Measurements from ENCODE around the gene BTBD6.
"Not testable (repeated sequence)": the region's sequence is repeated elsewhere in the genome, so short reads cannot be mapped to it uniquely, and the experiment has no call there.

Gene BTBD6

DNA sequence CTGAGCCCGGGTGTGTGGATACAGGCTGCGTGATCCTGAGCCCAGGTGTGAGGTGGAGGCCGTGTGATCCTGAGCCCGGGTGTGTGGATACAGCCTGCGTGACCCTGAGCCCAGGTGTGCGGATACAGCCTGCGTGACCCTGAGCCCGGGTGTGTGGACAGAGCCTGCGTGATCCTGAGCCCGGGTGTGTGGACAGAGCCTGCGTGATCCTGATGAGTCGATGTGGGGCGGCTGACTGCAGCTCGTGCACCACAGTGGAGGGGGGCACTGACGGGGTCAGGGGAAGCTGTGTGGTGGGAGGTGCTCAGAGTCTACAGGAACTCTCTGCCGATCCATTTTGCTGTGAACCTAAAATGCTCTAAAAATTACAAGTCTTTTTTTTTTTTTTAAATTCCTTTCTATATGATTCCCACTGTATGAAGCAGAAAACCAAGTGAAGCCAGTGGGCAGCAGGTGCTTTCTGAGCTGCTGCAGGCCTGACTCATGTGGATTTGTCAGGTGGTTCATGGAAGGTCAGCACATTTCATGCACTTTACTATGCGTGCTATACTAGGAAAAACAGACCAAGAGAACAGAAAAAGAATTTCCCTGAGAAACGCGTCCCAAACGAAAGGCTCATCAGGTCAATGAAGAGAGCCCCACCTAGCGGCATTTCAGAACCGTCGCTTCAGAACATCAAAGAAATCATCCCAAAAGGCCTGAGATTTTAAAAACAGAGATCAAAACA lies 33.2 kb downstream of the BTBD6 start:
- H3K9me3 ChIP-seq (ENCODE audit: control insufficient read depth, insufficient read depth, low read length) = no peaks in the 10 kb centered on the region; the same call in 1 of the 2 replicates
- H3K9ac ChIP-seq (ENCODE audit: low read depth, low read length) = no peak overlapping the region
- H3K4me1 ChIP-seq (ENCODE audit: insufficient read depth, low read length) = no peaks in the 10 kb centered on the region; the same call in 1 of the 2 replicates
- H3K36me3 ChIP-seq (ENCODE audit: insufficient read depth, low read length) = no peaks in the 10 kb centered on the region

DNA sequence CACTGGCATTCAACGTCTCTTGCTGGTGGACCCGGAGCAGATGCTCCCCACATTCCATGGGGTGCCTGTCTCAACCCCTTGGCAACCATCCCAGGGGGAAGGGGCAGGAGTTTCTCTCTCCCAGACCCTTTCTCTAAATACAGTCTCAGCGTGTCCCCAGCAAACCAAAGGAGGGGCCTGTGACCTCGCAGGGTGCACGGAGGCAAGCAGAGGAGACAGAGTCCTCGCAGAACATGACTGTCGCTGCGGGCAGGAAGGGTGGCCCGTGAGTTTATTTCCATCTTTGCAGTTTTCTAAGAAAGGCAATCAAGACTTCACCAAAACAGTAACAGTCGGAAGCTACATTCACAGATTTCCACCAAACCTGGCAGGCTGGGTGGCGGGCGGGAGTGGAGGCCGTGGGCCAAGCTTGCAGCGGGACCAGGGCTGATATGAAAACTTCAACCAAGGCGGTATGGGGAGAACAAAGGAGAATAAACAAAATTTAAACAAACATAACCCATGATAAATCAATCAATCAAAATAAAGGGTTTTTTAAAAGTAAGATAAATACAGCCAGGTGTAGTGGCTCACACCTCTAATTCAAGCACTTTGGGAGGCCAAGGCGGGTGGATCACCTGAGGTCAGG lies 33.9 kb downstream of the BTBD6 start:
- no peak overlapping the region for H3K9ac ChIP-seq (ENCODE audit: low read depth, low read length)
- H3K36me3 ChIP-seq (ENCODE audit: insufficient read depth, low read length) = no peaks in the 10 kb centered on the region
- H3K4me1 ChIP-seq (ENCODE audit: insufficient read depth, low read length) = no peaks in the 10 kb centered on the region; the same call in 1 of the 2 replicates
- no peaks in the 10 kb centered on the region; the same call in 1 of the 2 replicates for H3K9me3 ChIP-seq (ENCODE audit: control insufficient read depth, insufficient read depth, low read length)

DNA sequence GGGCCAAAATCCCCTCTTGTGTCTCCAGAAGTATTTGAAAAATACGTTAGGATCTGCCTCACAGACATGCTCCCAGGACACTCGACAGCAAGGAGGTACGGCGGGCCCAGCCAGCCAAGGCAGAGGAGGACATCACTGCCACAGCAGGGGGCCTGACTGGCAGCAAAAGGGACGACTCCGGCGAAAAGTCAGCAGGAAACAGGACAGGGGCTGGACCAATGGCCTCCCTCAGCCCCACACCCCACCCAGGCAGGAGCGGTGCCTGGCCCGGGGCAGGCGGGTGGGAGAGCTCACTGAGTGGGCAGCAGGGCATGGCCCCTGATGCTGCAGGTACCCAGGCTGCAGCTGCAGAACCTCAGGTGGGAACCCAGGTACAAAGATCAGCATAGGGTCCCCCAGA lies 34.7 kb downstream of the BTBD6 start:
- no peaks in the 10 kb centered on the region for H3K36me3 ChIP-seq (ENCODE audit: insufficient read depth, low read length)
- no peak overlapping the region for H3K9ac ChIP-seq (ENCODE audit: low read depth, low read length)
- H3K9me3 ChIP-seq (ENCODE audit: control insufficient read depth, insufficient read depth, low read length) = no peaks in the 10 kb centered on the region; the same call in 1 of the 2 replicates
- H3K4me1 ChIP-seq (ENCODE audit: insufficient read depth, low read length) = no peaks in the 10 kb centered on the region; the same call in 1 of the 2 replicates

DNA sequence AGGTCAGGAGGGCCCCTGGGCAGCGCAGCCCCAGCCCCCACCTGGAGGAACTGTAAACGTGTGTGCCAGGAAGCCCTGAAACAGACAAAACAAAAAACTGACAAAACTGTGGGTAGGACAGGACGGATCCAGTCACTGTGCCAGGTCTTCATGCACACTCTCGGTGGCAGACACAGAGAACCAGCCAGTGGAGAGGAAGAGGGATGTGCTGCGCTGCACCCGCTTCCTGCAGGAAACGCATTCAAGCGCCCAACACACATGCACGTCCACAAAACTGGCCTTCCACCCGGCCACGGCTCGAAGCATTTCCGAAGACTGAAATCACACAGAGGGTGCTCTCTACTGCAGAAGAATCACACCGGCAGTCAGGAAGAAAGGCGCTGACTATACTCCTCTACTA lies 35.6 kb downstream of the BTBD6 start:
- H3K9me3 ChIP-seq (ENCODE audit: control insufficient read depth, insufficient read depth, low read length) = no peaks in the 10 kb centered on the region; the same call in 1 of the 2 replicates
- no peaks in the 10 kb centered on the region; the same call in 1 of the 2 replicates for H3K4me1 ChIP-seq (ENCODE audit: insufficient read depth, low read length)
- no peak overlapping the region for H3K9ac ChIP-seq (ENCODE audit: low read depth, low read length)
- no peaks in the 10 kb centered on the region for H3K36me3 ChIP-seq (ENCODE audit: insufficient read depth, low read length)

DNA sequence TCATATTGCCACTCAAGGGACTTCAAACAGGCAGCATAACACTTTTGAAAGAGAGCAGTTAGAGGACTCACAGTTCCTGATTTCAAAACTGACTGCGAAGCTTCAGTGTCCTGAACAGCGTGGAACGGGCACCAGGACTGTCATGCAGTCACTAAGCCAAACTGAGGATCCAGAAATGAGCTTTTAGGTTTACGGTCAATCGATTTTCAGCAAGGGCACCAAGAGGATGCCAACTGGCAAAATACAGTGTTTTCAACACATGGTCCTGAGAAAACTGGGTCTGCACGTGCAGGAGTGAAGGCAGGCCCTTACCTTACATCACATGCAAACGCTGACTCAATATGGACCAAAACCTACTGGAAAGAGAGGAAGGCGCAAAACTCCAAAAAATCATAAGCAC lies 36.8 kb downstream of the BTBD6 start:
- no peak overlapping the region for H3K9ac ChIP-seq (ENCODE audit: low read depth, low read length)
- no peaks in the 10 kb centered on the region for H3K36me3 ChIP-seq (ENCODE audit: insufficient read depth, low read length)
- H3K9me3 ChIP-seq (ENCODE audit: control insufficient read depth, insufficient read depth, low read length) = no peaks in the 10 kb centered on the region
- no peaks in the 10 kb centered on the region; the same call in 1 of the 2 replicates for H3K4me1 ChIP-seq (ENCODE audit: insufficient read depth, low read length)

DNA sequence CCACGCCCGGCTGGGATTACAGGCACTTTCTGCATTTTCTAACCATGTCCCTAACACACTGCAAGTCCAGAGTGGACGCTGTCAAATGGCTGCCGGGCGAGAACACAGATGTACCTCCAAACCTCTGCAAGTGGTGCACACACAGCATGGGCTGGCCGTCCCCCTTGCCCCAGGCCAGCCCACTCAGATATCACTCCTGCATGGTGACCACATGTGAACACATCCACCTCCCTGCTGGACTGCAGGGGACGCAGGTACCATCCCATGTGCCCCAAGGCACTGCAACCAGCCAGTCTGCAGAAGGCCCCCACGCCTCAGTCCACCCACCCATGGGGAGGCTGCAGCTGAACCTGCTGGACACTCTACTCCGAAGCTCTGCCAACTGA lies 38.4 kb downstream of the BTBD6 start:
- H3K9ac ChIP-seq (ENCODE audit: low read depth, low read length) = no peak overlapping the region
- H3K4me1 ChIP-seq (ENCODE audit: insufficient read depth, low read length) = no peaks in the 10 kb centered on the region; the same call in 1 of the 2 replicates
- H3K36me3 ChIP-seq (ENCODE audit: insufficient read depth, low read length) = no peaks in the 10 kb centered on the region
- no peaks in the 10 kb centered on the region for H3K9me3 ChIP-seq (ENCODE audit: control insufficient read depth, insufficient read depth, low read length)

DNA sequence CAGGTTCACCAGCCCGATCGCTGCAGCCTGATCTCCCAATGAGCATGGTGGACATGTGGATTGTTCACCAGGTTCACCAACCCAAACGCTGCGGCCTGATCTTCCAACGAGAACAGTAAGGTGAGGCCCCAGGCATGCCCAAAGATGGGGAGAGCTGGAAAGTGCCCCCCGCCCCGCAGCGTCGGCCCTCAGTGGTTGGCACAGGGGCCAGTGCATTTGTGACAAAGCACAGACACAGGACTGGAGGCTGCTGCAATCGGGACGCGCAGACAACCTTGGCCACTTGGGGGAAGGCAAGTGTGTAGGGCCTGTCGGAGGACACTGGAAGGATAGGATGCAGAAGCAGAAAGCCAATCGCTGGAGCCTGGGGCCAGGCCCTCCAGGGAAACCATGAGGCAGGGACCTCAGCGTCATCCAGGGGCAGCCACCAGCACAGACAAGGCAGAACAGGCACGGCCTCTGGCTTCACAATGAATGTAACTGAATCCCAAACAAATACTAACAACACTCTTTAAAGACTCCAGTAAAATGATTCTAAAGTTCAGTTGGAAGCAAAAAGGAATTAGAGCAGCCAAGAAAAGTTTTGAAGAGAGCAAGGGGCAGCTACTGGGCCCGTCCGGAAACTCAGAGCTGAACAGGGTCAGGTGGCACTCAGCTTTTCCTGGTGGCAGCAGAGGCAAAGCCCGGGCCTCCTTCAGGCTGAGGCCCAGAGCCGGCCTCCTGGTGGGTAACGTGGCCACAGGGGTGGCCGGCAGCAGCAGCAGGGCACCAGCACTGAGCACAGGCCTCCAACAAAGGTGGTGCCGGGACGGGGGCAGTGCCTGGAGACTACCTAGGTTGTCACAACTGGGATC lies 39.1 kb downstream of the BTBD6 start:
- no peaks in the 10 kb centered on the region for H3K9me3 ChIP-seq (ENCODE audit: control insufficient read depth, insufficient read depth, low read length)
- H3K9ac ChIP-seq (ENCODE audit: low read depth, low read length) = no peak overlapping the region
- no peaks in the 10 kb centered on the region; the same call in 1 of the 2 replicates for H3K4me1 ChIP-seq (ENCODE audit: insufficient read depth, low read length)
- no peaks in the 10 kb centered on the region for H3K36me3 ChIP-seq (ENCODE audit: insufficient read depth, low read length)

DNA sequence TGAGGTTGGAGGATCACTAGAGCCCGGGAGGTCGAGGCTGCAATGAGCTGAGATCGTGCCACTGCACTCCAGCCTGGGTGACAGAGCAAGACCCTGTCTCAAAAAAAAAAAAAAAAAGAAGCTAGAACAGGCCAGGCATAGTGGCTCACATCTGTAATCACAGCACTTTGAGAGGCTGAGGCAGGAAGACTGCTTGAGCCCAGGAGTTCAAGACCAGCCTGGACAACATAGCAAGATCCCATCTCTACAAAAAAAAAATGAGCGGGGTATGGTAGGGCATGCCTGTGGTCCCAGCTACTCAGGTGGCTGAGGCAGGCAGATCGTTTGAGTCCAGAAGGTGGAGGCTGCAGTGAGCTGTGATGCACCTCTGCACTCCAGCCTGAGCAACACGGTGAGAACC lies 40.6 kb downstream of the BTBD6 start:
- H3K36me3 ChIP-seq (ENCODE audit: insufficient read depth, low read length); H3K9ac ChIP-seq (ENCODE audit: low read depth, low read length); H3K4me1 ChIP-seq (ENCODE audit: insufficient read depth, low read length); H3K9me3 ChIP-seq (ENCODE audit: control insufficient read depth, insufficient read depth, low read length): not testable (repeated sequence)

DNA sequence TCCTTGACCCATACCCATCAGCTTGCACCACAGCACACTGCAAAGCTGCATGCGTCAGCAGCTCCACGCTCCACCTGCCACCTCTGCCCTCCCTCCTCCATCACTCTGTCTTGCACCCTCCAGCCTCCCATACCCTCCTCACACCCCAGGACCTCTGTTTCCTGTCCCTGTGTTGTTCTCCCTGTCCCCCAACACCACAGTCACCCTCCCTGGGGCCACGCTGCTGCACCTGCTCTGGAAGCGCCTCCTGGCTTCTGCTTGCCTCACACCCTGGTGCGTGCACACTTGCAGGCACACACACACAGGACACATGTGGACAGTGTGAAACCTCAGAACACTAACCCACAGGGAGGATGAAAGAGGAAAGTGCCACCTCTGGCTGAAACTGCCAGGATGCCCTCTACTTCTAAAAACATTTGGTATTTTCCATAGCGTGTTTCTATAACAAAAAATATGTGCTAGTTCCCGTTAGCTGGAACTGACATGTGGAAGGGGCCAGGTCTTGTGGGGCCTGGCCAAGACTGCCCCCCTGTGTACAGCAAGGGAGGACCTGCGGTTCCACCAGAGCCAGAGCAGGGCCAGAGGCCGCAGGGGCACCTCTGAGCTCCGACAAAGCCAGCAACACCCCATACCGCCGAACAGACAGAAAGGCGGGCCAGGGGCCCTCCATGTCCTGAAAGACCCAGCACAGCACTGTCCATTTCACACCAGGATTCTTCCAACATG lies 42.5 kb downstream of the BTBD6 start:
- Histone ChIP-seq H3K4me1 (ENCODE audit: insufficient read depth, low read length) (no peaks in the 10 kb centered on the region; the same call in 1 of the 2 replicates), H3K36me3 (ENCODE audit: insufficient read depth, low read length) (no peaks in the 10 kb centered on the region), H3K9me3 (ENCODE audit: control insufficient read depth, insufficient read depth, low read length) (no peaks in the 10 kb centered on the region), H3K9ac (ENCODE audit: low read depth, low read length) (no peak overlapping the region)

DNA sequence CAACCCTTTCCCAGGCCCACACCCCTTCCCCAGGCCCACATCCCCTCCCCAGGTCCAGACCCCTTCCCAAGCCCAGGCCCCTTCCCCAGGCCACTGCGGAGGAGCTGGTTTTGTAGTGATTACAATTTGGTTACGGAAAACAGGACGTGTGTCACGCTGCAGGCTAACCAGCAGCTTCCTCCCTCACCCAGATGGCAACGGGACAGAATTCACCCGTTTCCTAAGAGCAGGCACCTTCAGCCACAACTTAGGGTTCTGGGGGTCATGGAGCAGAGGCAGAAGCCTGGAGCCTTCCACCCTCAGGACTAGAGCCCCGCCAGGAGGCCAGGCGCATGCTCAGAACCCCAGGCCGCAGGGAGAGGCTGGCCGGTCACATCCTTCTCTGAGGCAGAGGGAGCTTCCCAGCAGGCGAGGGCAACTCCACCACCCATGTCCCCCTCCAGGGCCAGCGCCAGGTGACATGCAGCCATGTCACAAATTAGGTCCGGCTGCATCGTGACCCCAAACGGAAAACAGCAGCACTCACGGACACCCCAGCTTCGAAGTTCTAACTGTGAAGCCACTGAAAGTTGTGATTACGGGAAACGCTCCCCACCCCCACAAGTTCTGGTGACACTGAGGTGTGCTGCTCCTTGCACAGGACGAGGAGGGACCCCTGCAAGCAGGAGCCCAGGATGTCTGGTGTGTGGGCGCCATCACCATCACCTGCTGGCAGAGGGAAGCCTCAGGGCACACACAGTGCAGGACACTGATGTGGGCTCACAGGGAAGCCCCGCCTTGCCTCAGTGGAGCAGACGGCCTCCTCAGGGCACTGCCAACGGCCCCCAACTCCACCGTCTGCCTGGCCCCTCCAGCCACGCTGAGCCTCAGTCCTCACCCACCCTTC lies 44.7 kb downstream of the BTBD6 start:
- no peaks in the 10 kb centered on the region for H3K36me3 ChIP-seq (ENCODE audit: insufficient read depth, low read length)
- H3K9ac ChIP-seq (ENCODE audit: low read depth, low read length) = no peak overlapping the region
- no peaks in the 10 kb centered on the region for H3K9me3 ChIP-seq (ENCODE audit: control insufficient read depth, insufficient read depth, low read length)
- no peaks in the 10 kb centered on the region; the same call in 1 of the 2 replicates for H3K4me1 ChIP-seq (ENCODE audit: insufficient read depth, low read length)

DNA sequence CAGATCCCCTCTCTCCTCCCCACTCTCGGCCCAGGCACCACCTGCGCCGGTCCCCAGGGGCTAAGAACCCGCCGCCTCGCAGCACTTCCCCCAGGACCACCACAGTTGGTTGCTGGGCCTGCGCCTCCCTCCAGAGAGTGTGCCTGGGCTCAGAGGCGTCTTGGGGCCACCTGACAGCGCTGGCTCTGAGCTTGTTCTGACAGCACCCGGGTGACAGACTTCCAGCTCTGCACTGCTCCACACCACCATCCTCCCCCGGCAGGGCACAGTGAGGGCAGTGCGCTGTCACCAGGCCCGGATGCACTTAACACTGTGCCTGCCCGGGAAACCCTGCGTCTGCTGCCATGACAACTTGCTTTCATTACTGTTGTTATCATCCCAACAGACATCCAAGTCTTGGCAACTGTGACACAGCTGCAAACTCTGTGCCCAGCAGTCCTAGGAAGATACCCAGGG lies 45.8 kb downstream of the BTBD6 start:
- Histone ChIP-seq H3K9ac (ENCODE audit: low read depth, low read length) (no peak overlapping the region), H3K36me3 (ENCODE audit: insufficient read depth, low read length) (no peaks in the 10 kb centered on the region), H3K9me3 (ENCODE audit: control insufficient read depth, insufficient read depth, low read length) (no peaks in the 10 kb centered on the region), H3K4me1 (ENCODE audit: insufficient read depth, low read length) (no peaks in the 10 kb centered on the region; the same call in 1 of the 2 replicates)

DNA sequence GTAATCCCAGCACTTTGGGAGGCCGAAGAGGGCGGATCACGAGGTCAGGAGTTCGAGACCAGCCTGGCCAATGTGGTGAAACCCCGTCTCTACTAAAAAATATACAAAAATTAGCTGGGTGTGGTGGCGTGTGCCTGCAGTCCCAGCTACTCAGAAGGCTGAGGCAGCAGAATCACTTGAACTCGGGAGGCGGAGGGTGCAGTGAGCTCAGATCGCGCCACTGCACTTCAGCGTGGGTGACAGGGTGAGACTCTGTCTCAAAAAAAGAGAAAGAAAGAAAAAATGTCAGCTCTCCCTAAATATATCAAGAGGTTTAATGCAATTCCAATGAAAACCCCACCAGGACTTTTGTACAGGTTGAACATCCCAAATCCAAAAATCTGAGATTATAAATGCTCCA lies 49.0 kb downstream of the BTBD6 start:
- not testable (repeated sequence) for H3K9me3 ChIP-seq (ENCODE audit: control insufficient read depth, insufficient read depth, low read length); H3K9ac ChIP-seq (ENCODE audit: low read depth, low read length); H3K4me1 ChIP-seq (ENCODE audit: insufficient read depth, low read length); H3K36me3 ChIP-seq (ENCODE audit: insufficient read depth, low read length)

Measured in ES-I3 (cell line).